Panc1 (cell line): ENCODE measurements around the gene DLL1.

ENCODE experiments used
- CTCF ChIP-seq: fragments of 450-650 bp; IDR thresholded peaks from 2 replicates; pipeline ENCODE4 v1.5.1; 2017; ENCODE audit warnings: mild to moderate bottlenecking
- POLR2AphosphoS5 ChIP-seq: IDR thresholded peaks from 2 replicates; pipeline ENCODE4 v1.6.1; 2012; ENCODE audit warnings: mild to moderate bottlenecking, low read depth, low read length, moderate library complexity
- SIN3A ChIP-seq: IDR thresholded peaks from 2 replicates; pipeline ENCODE4 v1.6.1; 2012; ENCODE audit warnings: low read depth, mild to moderate bottlenecking, low read length, moderate library complexity, borderline replicate concordance; ENCODE audit not compliant: insufficient read depth

DNA sequence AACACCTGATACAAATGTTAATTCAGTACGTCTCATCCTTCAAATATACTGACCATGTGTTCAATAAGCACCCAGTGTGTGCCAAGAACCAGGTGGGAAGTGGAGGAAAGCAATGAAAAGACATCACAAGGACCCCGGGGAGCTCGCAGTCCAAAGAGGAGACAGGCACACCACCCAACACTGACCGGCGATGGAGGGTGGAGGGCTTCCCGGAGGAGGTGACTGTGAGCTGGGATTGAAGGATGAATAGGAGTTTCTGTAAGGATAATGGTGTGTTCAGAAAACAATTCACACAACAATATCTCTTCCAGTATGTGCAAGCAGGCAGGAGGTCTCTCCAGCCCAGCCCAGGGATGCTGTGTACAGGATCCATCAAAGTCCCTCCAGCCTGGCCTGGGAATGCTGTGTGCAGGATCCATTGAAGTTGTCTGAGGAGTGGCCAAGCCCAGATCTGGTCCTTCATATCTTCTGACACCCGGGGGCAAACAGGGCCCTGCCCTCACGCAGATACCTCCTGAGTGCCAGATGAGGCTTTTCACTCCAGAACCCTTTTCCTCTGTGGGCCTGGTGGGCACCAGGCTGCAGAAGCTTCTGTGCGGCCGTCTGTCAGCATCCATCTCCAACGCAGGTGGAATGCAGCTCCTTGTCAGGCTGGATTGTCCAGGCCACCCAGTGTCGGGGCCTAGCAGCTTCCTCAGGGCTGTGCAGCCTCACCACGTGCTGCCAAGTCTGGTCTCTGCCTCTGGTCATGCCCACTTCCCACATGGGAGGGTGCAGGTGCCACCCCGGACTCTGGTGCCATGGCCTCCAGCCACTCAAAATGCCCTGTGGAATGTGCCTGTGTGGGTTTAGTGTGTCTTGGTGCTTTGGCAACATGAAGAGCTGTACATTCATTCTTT, 36.3 kb downstream of the DLL1 start:
- TF ChIP-seq POLR2AphosphoS5: no peak
- TF ChIP-seq SIN3A: no peak
- TF ChIP-seq CTCF: no peak
